ENCODE data around the gene LRRC74B.

The LRRC74B gene

GRCh38 chr22:21105294-21105693 lies 59.5 kb downstream of the LRRC74B start:
- DNase-seq: no peak

GRCh38 chr22:21106000-21106399 lies 60.3 kb downstream of the LRRC74B start:
- DNase-seq: no peak

DNA sequence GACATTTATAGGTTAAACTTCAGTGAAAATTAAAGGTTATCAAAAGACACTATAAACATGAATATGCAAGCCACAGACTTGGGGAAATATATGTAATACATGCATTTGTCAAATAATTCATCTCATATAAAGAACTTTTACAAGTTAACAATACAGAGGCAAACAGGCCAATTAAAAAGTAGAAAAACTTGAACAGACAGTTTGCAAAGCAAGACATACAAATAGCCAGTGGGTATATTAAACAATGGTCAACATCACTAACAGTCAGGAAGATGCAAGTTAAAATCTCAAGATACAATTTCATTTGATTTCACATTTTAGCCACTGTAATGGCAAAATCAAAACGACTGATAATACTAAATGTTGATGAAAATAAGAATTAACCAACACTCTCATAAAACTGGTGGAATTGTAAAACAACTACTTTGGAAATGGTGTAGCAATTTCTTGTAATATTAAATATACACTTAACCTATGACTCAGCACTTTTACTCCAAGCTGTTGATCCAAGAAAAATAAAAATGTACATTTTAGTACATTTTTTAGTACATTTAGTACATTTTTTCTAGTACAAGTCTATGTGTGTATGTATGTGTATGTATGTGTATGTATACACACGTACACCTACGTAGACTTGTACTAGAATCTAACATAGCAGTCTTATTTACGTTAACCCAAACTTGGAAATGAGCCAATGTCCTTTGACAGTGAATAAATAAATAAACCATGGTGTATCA lies 62.8 kb downstream of the LRRC74B start:
- DNase-seq: no peak

Measured in left hindlimb (tissue), 1 donor.